Ovary (tissue), 9 donors: ENCODE results near the gene SOX12. TPM values are rescaled to one million over a fixed set of nuclear protein-coding genes. Genes with fewer than 3 reads are reported as not detected.

Source experiments
- DNase-seq, 5 donors: peaks; one replicate each; pipeline ENCODE4 v3.0.0-alpha.2; 2019 to 2020
- H3K27ac ChIP-seq, 2 donors: fragments of 200-600 bp; one replicate each; pipeline versions ENCODE4 v1.5.1 to v1.8.0; 2019 to 2022
- H3K27me3 ChIP-seq: fragments of 200-600 bp; one replicate; pipeline ENCODE4 v1.8.0; 2022
- H3K36me3 ChIP-seq: fragments of 200-600 bp; sonication (generic); one replicate; pipeline ENCODE4 v1.5.1; 2019
- H3K4me1 ChIP-seq: one replicate; pipeline ENCODE4 v1.8.1; 2013; ENCODE audit warnings: mild to moderate bottlenecking, moderate library complexity; ENCODE audit not compliant: insufficient read depth
- H3K4me3 ChIP-seq: fragments of 200-600 bp; sonication (generic); one replicate; pipeline ENCODE4 v1.5.1; 2017
- H3K9me3 ChIP-seq, 2 donors: fragments of 200-600 bp in 1 of 2; sonication (generic) in 1 of 2; one replicate each; pipeline versions ENCODE4 v1.5.1 to v1.8.1; 2013 to 2019; ENCODE audit warnings: mild to moderate bottlenecking in 1 of 2, moderate library complexity in 1 of 2
- CTCF ChIP-seq, 3 donors: fragments of 450-650 bp in 2 of 3; fragments of 200-600 bp in 1 of 3; IDR thresholded peaks; one replicate each; pipeline versions ENCODE4 v1.5.1 to v1.8.0; 2016 to 2022; ENCODE audit warnings: antibody characterized with exemption in 3 of 3, mild to moderate bottlenecking in 1 of 3
- EP300 ChIP-seq: sonication (generic); formaldehyde crosslinking; IDR thresholded peaks from one replicate; pipeline ENCODE4 v1.6.1; 2017; ENCODE audit warnings: antibody characterized with exemption
- POLR2A ChIP-seq: fragments of 450-650 bp; IDR thresholded peaks from one replicate; pipeline ENCODE4 v1.6.1; 2017; ENCODE audit warnings: antibody characterized with exemption, mild to moderate bottlenecking, moderate library complexity
- WGBS, 3 donors: extraction: QIAGEN DNeasy Blood & Tissue Kit in 1 of 3; methylation state at CpG; one replicate each; pipeline versions ENCODE4 v1.1.5 to v1.1.7; 2013 to 2017; 5-methylcytosine and 5-hydroxymethylcytosine counted together
- intact Hi-C, 4 donors: fragments of 100-400 bp; cut with DNase I; formaldehyde crosslinking; loops; one replicate each; pipeline versions ENCODE4 v1.11.0 to v1.15.1; 2022 to 2023
- polyA plus RNA-seq, 2 donors: library from polyadenylated mRNA; stranded (reverse); fragments of 200-250 nt in 1 of 2; fragments of 350-450 nt in 1 of 2; fragmentation: Illumina TruSeq in 1 of 2; extraction: RNeasy Lipid Tissue Mini Kit (QIAGEN cat#74804) in 1 of 2; gene quantifications; one replicate each; pipeline ENCODE4 v1.2.3, GENCODE V29; 2013 to 2014
- total RNA-seq, 7 donors: library from RNA; depleted of rRNA in 2 of 7; stranded (reverse); fragments of >200 nt in 2 of 7; fragmentation: NEBNext Ultra II Directional in 3 of 7; extraction: Animal tissue kit (Norgen Biotek cat#: 25700) in 3 of 7; gene quantifications; one replicate each; pipeline versions ENCODE4 v1.1.0 to v1.2.4, GENCODE V29; 2016 to 2023
- donor health status: DM: no; HTN: no; CAD: no; lungs with moderate emphysema.
- donor health status: DM: no; HTN: no; CAD: no.
- donor health status: Bipolar disorder and iron deficiency.
- donor health status: DM: yes; HTN: yes; CAD: no.
- donor health status: DM: no; HTN: no; CAD: no.
- donor health status: DM: yes; HTN: yes; CAD: no.

Gene SOX12
- total and polyA plus RNA-seq, 9 donors = 4.1 to 34.1 (median 21.3) TPM

- Histone ChIP-seq H3K36me3 (no peaks in the 10 kb centered on the region), H3K4me1 (no peaks in the 10 kb centered on the region), H3K27ac (no peak overlapping the region), H3K27me3 (no peaks in the 10 kb centered on the region), H3K9me3 (no peaks in the 10 kb centered on the region), H3K4me3 (no peak overlapping the region)
- TF ChIP-seq CTCF (IDR thresholded peaks at IDR 0.05) (no peak), POLR2A (no peak), EP300 (no peak)
- DNase-seq = peak in 4 of 5 donors; percentile 34 to 63 (median 61)
- intact Hi-C loops = loop anchor here in 1 of 4 donors (10.0 kb wide), 1 partner anchor 372 kb away; no protein-coding TSS in a partner anchor
- WGBS, 3 donors = 64 to 74% (median 71%) methylated on average over 13 of the region's 13 CpGs
Measured at GRCh38 chr20:362271-363254, 37.2 kb downstream of the SOX12 start.

GRCh38 chr20:363319-364078, 38.1 kb downstream of the SOX12 start:
- Histone ChIP-seq H3K27ac (no peak overlapping the region), H3K27me3 (no peaks in the 10 kb centered on the region), H3K9me3 (no peaks in the 10 kb centered on the region), H3K36me3 (no peaks in the 10 kb centered on the region), H3K4me3 (no peak overlapping the region), H3K4me1 (no peaks in the 10 kb centered on the region)
- intact Hi-C loops = loop anchor here in 1 of 4 donors (10.0 kb wide), 1 partner anchor 371 kb away; no protein-coding TSS in a partner anchor
- WGBS, 3 donors = 84 to 86% (median 84%) methylated on average over 13 of the region's 13 CpGs
- TF ChIP-seq CTCF (IDR thresholded peaks at IDR 0.05) = no peak
- no peak for TF ChIP-seq EP300
- no peak for TF ChIP-seq POLR2A
- no peak for DNase-seq

- TF ChIP-seq CTCF (IDR thresholded peaks at IDR 0.05) = no peak
- no peak for TF ChIP-seq EP300
- no peak for TF ChIP-seq POLR2A
- intact Hi-C loops = loop anchor here in 2 of 4 donors (1.0 to 10.0 kb wide), 2 partner anchors 15 to 370 kb away; no protein-coding TSS in a partner anchor
- Histone ChIP-seq H3K4me3 (no peak overlapping the region), H3K9me3 (no peaks in the 10 kb centered on the region), H3K27ac (no peak overlapping the region), H3K4me1 (no peaks in the 10 kb centered on the region), H3K27me3 (no peaks in the 10 kb centered on the region), H3K36me3 (no peaks in the 10 kb centered on the region)
- 77 to 79% (median 77%) methylated on average over 9 of the region's 9 CpGs for WGBS, 3 donors
- no peak for DNase-seq
Measured at GRCh38 chr20:364905-365794, 39.8 kb downstream of the SOX12 start.
